ENCODE results near the gene NEDD4L.

NEDD4L gene

DNA sequence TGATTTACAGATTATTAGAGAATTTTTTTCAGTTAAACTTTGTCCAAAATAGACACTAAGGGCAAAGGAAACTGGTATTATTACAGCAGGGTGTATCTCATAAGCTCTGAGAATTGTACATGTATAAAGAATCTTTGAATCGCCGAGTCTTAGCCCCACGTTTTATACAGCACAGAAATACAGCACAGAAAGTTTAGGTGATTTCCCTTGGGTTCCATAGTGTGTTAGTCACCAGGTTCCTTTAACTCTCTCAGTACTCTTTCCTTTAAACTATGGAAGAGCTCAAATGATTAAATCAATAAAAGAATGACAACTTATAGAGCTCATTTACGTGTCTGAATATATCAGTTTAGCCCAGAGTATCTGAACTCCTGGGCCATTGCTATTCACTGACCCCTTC lies 256.8 kb downstream of the NEDD4L start:
- DNase-seq = no peak

DNA sequence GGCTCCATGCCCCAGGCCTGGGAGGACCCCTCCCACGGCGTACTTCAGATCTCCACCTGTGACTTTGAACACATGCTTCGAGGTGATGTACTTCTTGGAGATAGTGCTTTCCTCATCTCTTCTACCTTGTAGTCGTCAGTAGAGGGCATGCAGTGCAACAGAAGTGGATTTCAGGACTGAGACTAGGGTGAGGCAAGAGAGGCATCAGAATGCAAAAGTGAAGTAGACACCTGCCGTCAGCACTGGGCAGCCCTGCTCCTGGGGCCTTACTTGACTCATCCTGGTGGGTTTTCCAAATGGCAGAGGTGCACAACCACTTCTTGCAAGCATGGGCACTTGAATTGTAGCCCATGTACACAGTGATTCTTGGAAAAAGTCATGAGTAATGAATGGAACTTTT lies 258.8 kb downstream of the NEDD4L start:
- DNase-seq = no peak

DNA sequence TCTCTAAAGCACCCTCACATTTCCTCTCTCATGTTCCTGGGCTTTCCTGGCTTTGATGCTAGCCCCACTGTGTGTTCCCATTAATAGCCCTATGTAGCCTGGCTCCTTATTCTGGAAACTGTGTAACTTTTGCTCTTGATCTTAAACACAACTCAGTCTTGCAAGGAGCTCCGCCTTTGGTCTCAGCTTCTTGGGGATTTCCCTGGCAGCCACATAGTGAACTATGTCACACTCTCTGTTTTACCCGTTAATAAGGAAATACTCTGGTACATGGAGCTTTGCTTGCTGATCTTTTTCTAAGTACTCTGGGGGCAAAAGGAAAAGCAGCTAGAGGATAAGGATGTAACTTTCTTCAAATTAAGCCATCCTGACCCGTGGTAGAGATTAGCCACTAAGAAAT lies 259.3 kb downstream of the NEDD4L start:
- no peak for DNase-seq

DNA sequence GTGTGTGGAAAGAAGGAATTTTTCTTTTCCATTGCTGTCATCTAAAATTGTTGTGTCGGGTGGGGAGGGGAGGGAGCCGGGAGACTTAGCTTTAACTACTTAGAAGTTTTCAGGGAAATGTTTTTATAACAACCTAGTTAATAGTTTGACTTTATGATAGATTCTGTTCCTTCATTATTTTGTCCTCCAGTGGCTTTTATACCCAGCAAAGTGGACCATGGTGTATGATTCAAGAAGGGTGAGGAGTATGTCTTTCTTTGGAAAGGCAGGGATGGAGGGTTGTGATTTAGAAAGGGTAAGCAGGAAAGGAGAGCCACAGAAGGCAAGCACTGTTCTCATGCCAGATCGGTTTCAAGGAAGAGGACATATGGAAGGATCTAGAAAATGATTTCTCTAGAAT lies 261.8 kb downstream of the NEDD4L start:
- no peak for DNase-seq

DNA sequence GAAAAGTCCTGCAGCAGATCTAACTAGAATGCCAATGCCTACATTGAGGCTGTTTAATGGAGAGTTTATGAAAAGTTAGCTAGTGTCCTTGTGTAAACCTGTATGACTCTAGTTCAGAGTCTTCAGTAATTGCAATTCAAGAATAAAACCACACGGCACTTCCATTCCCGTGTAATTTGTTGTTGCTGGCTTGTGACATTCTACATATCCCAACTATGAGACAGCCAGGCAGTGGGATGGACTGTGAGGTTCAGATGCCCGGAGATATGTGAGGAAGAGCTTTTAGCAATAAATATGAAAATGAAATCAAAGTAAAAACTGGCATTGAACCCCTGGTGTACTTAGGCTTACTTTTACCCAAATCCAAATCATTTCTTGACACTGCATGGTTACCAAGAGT lies 263.4 kb downstream of the NEDD4L start:
- no peak for DNase-seq

DNA sequence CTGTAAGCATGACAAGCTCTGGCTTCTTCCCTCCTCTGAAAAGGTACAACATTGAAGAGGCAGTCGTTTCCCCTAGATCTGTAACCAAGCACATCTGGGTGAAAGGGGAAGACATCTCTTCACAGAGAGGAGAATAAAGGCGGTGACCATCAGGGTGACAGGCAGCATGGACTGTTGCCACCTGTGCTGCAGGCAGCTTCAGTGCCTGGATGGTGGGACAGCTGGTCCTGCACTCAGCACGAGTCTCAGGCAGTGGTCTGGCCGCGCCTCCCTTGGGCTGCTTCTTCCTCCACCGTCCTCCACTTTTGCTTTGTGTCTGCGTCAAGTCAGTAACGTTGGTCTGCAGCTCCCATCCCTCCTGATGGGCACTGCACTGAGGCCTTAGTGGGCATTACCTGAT lies 264.4 kb downstream of the NEDD4L start:
- no peak for DNase-seq

DNA sequence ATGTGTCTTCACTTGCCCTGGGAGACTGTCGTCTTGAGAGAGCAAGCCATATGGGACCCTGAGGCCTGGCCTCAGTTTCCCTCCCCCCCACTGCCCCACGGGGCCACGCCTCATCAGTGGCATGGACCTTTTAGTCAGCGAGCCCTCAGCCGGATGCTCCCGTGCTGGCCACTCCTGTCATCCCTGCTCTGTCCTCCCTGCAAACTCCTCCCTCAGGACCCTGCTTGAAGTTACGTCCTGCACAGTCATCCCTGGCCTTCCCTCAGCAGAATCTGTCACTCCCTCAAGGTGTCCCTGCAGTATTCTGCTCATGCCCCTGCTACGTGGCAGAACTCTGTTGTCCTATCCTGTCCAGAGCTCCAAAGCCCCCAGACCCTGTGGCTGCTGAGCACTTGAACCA lies 265.1 kb downstream of the NEDD4L start:
- DNase-seq = no peak

DNA sequence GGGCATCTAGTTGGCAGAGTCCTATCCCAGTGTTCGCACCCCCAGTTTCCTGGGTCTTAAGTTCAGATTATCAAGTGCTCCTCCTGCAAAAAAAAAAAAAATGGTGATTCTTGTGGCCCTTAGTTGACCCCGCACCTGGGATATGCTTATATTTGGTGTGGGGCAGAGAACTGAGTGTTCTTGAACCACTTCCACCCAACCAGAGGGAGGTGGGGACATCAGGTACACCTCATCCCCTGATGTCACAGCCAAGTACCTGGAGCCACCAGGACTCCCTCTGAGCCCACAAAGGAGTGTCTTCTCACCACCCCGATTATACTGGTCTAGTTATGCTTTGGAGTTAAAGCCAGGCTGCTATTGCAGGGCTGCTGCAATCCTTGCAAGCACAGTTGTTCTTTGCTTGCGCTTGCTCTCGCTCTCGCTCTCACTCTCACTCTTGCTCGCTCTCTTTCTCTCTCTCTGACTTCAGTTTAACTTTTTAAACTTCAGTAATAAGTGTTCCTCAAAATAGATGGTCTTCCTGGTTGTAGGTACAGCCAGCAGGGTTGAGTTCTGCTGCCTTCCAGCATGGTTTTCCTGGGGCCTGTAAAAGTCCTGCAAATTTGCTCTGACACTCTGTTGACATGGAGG lies 265.7 kb downstream of the NEDD4L start:
- no peak for DNase-seq

DNA sequence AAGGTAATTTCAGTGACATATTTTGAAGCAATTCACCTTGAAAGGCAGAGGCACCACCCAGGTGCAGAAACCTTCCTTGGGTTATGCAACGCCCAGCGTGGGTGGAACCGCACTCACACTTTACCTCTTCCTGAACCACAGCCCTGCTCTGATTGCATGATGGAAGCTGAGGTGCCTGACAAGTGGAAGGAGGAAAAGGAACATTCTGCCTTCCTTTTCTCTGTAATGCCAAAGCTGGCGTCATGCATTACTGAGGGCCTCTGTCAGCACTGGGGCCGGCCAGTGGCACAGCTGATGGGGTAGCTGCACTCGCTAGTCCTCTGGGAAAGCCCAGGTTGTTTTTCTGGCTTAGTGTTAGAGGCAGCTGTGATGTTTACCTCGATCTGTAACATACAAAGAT lies 266.5 kb downstream of the NEDD4L start:
- no peak for DNase-seq

DNA sequence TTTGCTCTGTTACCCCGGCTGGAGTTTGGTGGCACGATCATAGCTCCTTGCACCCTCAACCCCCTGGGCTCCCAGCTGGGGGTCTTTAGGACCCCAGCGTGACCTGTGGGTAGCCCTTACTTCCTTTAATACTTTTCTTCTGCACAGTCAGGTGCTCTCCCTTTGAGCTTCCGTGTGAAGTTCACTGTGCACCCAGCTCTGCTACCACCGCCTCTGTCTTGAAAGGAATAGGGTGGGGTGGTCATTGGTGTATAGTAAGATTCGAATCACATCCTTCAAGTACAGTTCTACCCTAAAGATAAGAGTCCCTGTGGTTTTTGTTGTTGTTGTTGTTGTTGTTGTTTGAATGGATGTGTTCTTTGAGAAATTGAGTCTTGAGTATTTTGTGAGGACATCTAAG lies 267.4 kb downstream of the NEDD4L start:
- DNase-seq = no peak

DNA sequence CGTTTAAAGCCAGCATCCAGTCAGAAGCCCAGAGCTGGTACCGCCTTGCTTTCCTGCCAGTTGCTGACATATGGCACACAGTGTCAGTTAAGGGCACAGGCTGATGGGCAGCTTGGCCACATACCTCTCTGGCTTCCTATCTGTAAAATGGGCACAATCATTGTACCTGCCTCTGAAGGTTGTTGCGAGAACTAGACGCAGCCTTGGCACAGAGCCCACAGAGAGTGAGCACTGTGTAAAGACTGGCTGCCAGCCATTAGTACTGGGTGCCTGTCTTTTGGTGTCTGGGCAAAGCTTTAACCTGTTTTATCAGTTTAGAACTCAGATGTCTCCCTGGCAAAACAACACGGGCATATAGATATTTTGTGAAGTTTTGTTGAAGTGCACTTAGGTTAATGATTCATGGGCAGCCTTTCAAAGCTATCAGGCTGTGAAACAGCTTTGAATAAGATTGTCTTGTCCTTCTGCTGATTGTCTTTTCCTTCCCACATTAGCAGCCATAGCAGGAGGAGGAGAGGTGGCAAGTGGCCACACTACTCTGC lies 269.5 kb downstream of the NEDD4L start:
- no peak for DNase-seq

DNA sequence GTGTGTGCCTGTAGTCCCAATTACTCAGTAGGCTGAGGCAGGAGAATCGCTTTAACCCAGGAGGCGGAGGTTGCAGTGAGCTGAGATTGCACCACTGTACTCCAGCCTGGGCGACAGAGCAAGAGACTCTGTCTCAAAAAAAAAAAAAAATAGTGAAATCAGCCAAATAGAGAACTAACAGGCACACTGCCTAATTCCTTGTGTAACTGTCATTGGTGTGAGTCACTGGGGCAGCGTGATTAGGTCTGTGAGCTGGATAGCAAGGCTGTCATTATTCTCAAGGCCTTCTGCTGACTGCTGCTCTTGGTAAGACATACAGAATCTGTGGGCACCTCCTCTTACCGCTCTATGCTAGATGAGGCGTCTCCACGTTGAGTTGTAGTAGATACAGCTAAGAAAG lies 270.3 kb downstream of the NEDD4L start:
- no peak for DNase-seq

DNA sequence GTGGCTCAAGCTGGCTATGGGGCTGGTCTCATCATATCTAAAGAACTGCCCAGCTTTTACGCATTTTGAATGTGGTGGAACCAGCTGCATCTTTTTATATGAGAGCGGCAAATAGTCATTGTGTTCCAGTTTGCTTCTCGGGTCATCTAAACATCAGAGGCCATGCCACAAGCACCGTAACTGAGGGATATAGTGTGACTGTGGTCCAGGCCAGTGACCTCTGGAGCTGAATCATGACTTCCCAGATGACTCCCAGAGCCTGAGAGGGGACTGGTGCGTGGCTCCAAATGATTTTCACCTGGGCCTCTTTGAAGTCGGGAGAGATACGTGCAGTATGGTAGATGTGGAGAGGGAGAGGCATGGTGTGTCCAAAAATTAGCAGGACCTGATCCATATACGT lies 271.0 kb downstream of the NEDD4L start:
- DNase-seq = no peak

DNA sequence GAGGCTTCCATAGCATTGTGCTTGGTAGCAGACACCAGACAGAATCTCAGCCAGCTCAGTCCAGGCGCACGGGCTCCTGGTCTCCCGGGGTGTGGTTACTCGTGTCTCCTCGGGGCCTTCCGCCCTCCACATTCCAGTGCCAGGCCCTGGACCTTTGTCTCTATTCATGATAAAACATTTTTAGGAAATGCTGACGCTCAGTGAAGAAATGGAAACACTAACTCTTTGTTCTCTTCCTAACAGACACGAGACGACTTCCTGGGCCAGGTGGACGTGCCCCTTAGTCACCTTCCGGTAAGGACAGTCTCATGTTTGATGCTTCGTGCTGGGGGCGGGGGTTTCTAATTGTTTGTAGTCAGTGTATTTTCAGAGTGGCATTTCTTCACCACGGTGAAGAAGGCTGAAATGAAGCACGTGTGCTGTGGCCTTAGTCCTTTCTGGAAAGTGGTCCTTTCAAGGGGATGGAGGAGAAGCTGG lies 271.8 kb downstream of the NEDD4L start:
- DNase-seq = no peak

DNA sequence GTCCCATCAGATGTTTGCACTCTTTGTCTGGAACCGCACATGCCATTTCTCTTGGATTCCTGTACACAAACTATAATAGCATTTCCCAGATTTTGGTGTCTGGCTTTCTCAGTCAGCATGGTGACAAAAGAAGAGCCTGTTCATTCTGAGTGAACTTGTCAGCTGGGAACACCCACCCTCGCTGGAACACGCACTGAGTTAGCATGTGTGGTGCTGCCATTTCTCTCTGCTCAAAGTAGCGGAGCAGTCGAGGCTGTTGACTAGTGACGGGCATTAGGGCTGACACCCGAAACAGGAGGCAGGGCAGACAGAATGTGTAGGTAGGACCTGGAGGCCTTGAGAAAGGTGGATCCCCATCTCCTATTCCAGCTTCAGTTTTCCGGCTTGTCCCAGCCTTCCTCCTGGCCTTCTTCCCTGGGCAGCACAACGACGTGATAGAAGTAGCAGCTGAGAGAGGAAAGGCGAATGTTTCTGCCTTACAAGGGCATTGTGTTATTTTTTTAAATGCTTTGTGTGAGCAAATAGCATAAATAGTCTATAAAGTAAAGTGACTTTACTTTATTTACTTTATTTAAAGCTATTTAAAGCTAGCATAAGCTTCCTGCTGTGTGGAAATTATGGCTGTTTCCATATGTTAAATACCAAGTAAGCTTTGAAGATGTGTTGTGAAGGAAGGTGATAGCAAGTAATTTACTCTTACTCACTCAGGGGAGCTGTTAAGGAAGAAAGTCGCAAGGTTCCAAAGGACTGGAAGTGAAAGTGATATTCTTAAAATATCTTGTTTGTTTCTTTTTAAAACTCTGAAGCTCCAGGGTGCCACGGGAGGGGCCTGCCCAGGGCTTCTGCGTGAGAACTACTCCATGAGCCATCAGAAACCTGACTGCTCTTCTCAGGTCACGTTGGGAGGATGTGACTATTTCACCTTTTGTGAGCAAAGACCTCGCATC lies 272.6 kb downstream of the NEDD4L start:
- DNase-seq = no peak

DNA sequence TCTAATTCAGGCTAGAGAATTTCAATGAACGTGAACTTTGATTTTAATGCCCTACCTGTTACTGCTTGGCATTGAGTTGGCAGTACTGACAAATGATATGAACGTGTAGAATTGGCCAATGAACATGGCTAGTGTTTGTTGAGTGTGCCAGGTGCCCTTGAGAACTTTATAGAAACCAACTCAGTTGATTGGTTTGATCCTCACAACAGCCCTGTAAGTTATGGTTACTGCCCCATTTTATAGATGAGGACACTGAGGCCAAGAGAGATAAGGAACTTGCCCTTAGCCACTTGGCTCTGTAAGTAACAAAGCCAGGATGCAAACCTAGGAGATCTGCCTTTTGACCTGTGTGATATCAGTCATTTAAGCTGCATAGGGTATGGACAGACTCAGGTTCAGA lies 275.7 kb downstream of the NEDD4L start:
- no peak for DNase-seq

DNA sequence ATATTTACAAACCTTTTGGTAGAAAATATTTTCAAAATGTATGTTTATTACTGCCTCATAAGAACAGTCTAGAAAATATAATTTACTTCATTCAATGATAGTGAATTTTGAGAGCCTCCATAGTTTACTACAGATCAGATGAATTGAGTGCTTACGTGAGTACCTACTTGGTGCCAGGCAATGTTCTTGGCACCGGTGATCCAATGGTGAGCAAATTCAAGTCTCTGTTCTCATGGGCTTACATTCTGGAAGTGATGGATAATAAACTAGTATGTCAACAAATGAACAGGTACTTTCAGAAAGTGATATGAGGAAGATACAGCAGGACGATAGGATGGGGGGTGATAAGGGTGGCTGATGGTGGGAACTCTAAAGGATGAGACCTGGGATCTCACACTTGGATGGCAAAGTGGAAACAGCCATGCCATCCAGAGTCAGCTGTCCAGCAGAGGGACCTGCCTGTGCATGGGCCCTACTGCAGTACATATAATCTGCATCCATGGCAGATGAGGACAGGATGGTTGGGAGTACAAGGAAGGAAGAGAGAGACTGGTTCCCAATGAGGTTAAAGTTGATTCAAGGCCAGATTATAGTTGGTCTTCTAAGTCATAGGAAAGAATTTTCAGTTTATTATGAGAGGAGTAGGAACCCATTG lies 277.0 kb downstream of the NEDD4L start:
- no peak for DNase-seq

DNA sequence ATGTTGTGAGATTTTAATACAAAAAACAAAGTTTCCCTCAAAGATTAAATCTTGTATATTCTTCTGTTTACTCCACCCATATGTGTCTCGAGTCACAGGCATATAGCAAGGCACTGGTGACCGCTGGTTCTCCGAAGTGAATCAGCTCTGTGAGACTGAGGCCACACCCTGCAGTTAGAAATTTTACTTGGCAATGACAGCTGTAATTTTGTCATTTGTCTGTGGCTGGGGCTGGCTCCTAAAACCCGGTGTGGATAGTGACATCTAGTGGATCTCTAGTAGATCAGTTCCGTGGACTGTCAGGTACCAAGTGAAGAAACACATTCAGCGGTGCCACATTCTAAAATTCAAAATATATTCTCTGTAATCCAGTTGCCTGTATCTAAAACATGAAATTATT lies 278.0 kb downstream of the NEDD4L start:
- no peak for DNase-seq

DNA sequence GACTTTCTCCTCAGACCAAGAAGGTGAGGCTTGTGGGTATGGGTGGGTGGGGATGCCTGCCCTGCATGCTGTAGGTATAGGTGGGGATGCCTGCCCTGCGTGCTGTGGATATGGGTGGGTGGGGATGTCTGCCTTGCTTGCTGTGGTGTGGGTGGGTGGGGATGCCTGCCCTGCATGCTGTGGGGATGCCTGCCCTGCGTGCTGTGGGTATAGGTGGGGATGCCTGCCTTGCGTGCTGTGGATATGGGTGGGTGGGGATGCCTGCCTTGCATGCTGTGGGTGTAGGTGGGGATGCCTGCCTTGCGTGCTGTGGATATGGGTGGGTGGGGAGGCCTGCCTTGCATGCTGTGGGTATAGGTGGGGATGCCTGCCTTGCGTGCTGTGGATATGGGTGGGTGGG lies 278.4 kb downstream of the NEDD4L start:
- no peak for DNase-seq

DNA sequence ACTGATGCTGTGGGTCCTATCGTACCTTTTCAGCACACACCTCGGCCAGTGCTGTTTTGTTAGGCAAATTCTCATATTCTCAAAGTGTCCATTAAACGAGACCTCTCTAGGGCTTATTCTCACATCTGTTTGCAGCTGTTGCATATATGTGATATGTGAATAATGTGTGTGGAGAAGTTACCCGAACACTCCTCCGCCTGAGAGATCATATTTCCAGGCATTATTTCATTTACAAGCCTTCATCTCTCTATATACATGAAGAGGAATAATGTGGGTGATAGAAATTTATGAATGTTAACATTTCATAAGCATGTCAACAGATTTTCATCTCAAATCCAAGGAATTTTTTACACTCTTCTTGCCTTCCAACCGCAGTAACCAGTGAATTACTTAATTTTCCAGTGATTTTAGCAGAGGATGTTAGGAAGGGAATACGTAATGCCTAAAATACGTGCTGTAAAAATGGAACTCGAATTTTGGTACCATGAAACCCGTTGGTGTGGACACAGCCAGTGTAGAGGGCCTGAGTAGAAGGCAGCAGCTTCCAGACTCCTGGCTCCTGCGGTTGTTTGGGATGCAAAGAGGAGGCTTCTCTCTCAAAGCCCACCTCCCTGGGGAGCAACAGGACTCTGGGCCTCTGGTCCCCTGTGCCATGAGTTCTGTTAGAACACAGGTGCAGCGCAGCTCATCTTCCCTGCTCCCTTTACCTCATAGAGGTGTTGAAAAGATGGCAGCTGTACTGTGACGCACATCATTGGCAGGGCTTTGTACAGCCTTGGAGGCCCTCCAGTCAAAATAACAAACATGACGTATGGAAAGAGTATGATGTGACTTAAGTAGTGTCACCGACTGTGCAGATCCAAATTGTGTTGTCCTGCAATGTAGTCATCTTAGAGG lies 280.1 kb downstream of the NEDD4L start:
- no peak for DNase-seq

DNA sequence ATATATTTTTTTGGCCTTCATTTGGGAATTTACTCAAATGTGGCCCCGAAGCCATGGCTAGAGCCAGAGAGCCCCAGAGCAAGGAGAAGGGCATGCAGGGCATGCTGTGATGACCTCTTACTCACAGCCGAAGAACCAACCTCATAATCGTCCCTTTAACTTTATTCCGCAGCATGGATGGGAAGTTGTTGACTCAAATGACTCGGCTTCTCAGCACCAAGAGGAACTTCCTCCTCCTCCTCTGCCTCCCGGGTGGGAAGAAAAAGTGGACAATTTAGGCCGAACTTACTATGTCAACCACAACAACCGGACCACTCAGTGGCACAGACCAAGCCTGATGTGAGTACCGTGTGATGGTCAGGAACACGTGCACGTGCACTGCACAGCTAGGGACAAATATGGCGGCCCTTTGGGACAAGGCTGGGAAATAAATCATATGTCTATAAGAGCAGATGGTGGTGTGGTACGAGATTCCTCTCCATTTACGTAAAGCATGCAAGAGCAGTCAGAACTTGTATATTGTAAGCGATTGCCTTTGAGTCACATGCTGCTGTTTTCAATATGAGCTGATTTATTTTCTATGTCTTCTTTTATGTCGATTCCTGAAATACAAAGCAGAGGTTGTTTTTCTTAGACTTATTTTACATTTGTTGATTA lies 280.9 kb downstream of the NEDD4L start:
- no peak for DNase-seq

DNA sequence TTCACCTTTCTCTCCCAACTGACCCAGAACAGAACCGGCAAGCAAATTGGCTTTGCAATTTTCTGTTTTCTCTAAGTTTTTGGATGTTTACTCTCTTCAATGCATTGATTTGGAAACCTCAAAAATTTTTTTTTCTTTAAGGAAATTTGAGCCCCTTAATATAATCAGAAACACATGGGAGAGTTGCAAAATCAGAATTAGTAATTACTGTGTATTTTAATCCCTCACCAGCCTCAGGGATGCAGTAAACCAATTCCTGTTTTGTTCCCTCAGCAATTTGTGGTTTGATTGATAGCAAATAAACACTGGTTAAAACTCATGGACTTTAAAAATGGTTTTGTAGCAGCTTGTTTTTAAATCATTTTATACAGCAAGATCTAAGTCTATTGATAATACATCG lies 281.5 kb downstream of the NEDD4L start:
- DNase-seq = no peak

All from GF-D8 (cell line).